Fibroblast of upper back skin (primary cell): Measurements from ENCODE around the gene CBFB.

ENCODE experiments used
- DNase-seq: peaks from one replicate; pipeline ENCODE4 v3.0.0-alpha.2; 2013

CBFB gene

GRCh38 chr16:67141391-67141790 lies 112.4 kb downstream of the CBFB start:
- DNase-seq: no peak

- DNase-seq: no peak
Measured at GRCh38 chr16:67142342-67142741, 113.4 kb downstream of the CBFB start.

GRCh38 chr16:67144943-67145342 lies 116.0 kb downstream of the CBFB start:
- no peak for DNase-seq

- DNase-seq: no peak
Measured at GRCh38 chr16:67145746-67146145, 116.8 kb downstream of the CBFB start.

GRCh38 chr16:67146523-67147357 lies 117.8 kb downstream of the CBFB start:
- no peak for DNase-seq

GRCh38 chr16:67147437-67148140 lies 118.6 kb downstream of the CBFB start:
- no peak for DNase-seq

GRCh38 chr16:67148221-67148620 lies 119.3 kb downstream of the CBFB start:
- no peak for DNase-seq

GRCh38 chr16:67148656-67149275 lies 119.8 kb downstream of the CBFB start:
- no peak for DNase-seq

GRCh38 chr16:67149276-67150046 lies 120.5 kb downstream of the CBFB start:
- DNase-seq: no peak

- DNase-seq: peak; percentile 63
Measured at GRCh38 chr16:67150047-67150832, 121.3 kb downstream of the CBFB start.
